Caco-2 (cell line): ENCODE data around the gene SLC19A1. TPM values are rescaled to one million over a fixed set of nuclear protein-coding genes. Genes with fewer than 3 reads are reported as not detected.
A peak's percentile ranks its signal among the peaks of the same experiment; 100 is the strongest.

ENCODE experiments used
- BruUV-seq: library from RNA; stranded (reverse); fragments of 400-500 nt; replicated peaks from 2 replicates; lab custom pipeline; 2021; lab: Mats Ljungman, UMichigan
- CTCF ChIA-PET: fragments of 300-600 bp; sonication (Branson Sonifier 250); formaldehyde crosslinking; loops from one replicate; lab custom pipeline; 2022; ENCODE audit warnings: antibody characterized with exemption; lab: Charles Lee
- POLR2A ChIA-PET: fragments of 300-600 bp; sonication (Branson Sonifier 250); formaldehyde crosslinking; loops from one replicate; lab custom pipeline; 2022; ENCODE audit warnings: antibody characterized with exemption; lab: Charles Lee
- DNase-seq, 2 experiments: peaks; one replicate each; pipeline versions ENCODE4 v3.0.0 to v3.0.0-alpha.2; 2020 to 2022
- H3K27me3 ChIP-seq: replicated peaks from 2 replicates; pipeline ENCODE4 v1.6.0; 2011; ENCODE audit warnings: low read length; ENCODE audit not compliant: control insufficient read depth, insufficient read depth
- H3K36me3 ChIP-seq: 2 replicates; pipeline ENCODE4 v1.5.1; 2011; ENCODE audit warnings: low read length; ENCODE audit not compliant: control insufficient read depth, insufficient read depth
- H3K4me1 ChIP-seq: fragments of 250-450 bp; sonication (Bioruptor Pico); 2 replicates; pipeline ENCODE4 v1.5.1; 2020; ENCODE audit warnings: mild to moderate bottlenecking
- H3K4me3 ChIP-seq: 2 replicates; pipeline ENCODE4 v1.5.1; 2011; ENCODE audit warnings: low read depth, mild to moderate bottlenecking, control low read depth, low read length
- H3K9me3 ChIP-seq: fragments of 250-450 bp; sonication (Bioruptor Pico); 2 replicates; pipeline ENCODE4 v1.5.1; 2020; ENCODE audit warnings: mild to moderate bottlenecking, moderate library complexity
- H3K27ac Mint-ChIP-seq: one replicate; pipeline ENCODE4 v1.8.0; 2022; ENCODE audit warnings: mixed read lengths; ENCODE audit not compliant: unreplicated experiment
- H3K27me3 Mint-ChIP-seq: one replicate; pipeline ENCODE4 v1.8.0; 2022; ENCODE audit warnings: mixed read lengths; ENCODE audit not compliant: insufficient read depth, unreplicated experiment
- H3K36me3 Mint-ChIP-seq: one replicate; pipeline ENCODE4 v1.8.0; 2022; ENCODE audit warnings: mild to moderate bottlenecking, mixed read lengths; ENCODE audit not compliant: insufficient read depth, unreplicated experiment
- H3K4me1 Mint-ChIP-seq: one replicate; pipeline ENCODE4 v1.8.0; 2022; ENCODE audit warnings: low read depth, mixed read lengths; ENCODE audit not compliant: unreplicated experiment
- H3K4me3 Mint-ChIP-seq: one replicate; pipeline ENCODE4 v1.8.0; 2022; ENCODE audit warnings: mild to moderate bottlenecking, moderate library complexity, mixed read lengths; ENCODE audit not compliant: unreplicated experiment
- H3K9me3 Mint-ChIP-seq: one replicate; pipeline ENCODE4 v1.8.0; 2022; ENCODE audit warnings: mixed read lengths; ENCODE audit not compliant: unreplicated experiment
- CTCF ChIP-seq, 2 experiments: fragments of 200-600 bp in 1 of 2; IDR thresholded peaks; 1 replicate in 1 of 2; 2 replicates in 1 of 2; pipeline versions ENCODE4 v1.5.1 to v1.8.0; 2011 to 2022; ENCODE audit warnings: antibody characterized with exemption in 1 of 2, control low read depth in 1 of 2, inconsistent platforms in 1 of 2, low read depth in 1 of 2, low read length in 1 of 2, mild to moderate bottlenecking in 1 of 2, moderate library complexity in 1 of 2; ENCODE audit not compliant: insufficient read depth in 1 of 2, severe bottlenecking in 1 of 2, unreplicated experiment in 1 of 2
- intact Hi-C: fragments of 100-400 bp; cut with micrococcal nuclease; formaldehyde crosslinking; loops from one replicate; pipeline ENCODE4 v1.10.0; 2022; ENCODE audit not compliant: unreplicated experiment
- total RNA-seq: library from RNA; stranded (reverse); gene quantifications from 2 replicates; pipeline ENCODE4 v1.2.3, GENCODE V29; 2022

SLC19A1 gene
- total RNA-seq, 1 experiment from 2014 or later, result 45.4 TPM

DNA sequence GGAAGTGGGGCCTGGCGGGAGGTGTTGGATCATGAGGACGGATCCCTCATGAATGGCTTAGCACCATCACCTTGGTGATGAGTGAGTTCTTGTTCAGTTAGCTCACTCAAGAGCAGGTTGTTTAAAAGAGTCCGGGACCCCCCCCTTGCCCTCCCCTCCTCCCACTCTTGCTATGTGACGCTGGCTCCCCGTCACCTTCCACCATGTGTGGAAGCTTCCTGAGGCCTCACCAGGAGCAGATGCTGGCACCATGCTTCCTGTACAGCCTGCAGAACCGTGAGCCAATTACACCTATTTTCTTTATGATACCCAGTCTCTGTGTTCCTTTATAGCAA, 3.0 kb upstream of the SLC19A1 start:
- no peak for DNase-seq
- H3K36me3 ChIP-seq, result no peaks in the 10 kb centered on the region
- Mint-ChIP-seq H3K27me3 (no peaks in the 10 kb centered on the region), H3K4me3 (no peak overlapping the region), H3K36me3 (no peaks in the 10 kb centered on the region), H3K9me3 (no peaks in the 10 kb centered on the region), H3K4me1 (peaks cover 23% of the 10 kb centered on the region), H3K27ac (no peak overlapping the region)
- intact Hi-C loops, result no loop called here
- no peaks in the 10 kb centered on the region for H3K27me3 ChIP-seq
- H3K4me1 ChIP-seq, result peaks cover 46% of the 10 kb centered on the region
- TF ChIP-seq CTCF (IDR thresholded peaks at IDR 0.05; ENCODE audit: insufficient read depth in 1 of 2, low read depth in 1 of 2, low read length in 1 of 2, severe bottlenecking in 1 of 2, unreplicated experiment in 1 of 2), result no peak
- no peak overlapping the region for H3K4me3 ChIP-seq
- POLR2A ChIA-PET, result no interaction called here
- no TSS peak for BruUV-seq
- CTCF ChIA-PET, result no interaction called here
- no peaks in the 10 kb centered on the region for H3K9me3 ChIP-seq

GRCh38 chr21:45544449-45545235, 2.4 kb upstream of the SLC19A1 start:
- Mint-ChIP-seq H3K27me3 (no peaks in the 10 kb centered on the region), H3K36me3 (no peaks in the 10 kb centered on the region), H3K27ac (no peak overlapping the region), H3K4me1 (peaks cover 23% of the 10 kb centered on the region), H3K9me3 (no peaks in the 10 kb centered on the region), H3K4me3 (no peak overlapping the region)
- CTCF ChIA-PET, result no interaction called here
- POLR2A ChIA-PET, result no interaction called here
- no peak for DNase-seq
- no peak for TF ChIP-seq CTCF (IDR thresholded peaks at IDR 0.05; ENCODE audit: insufficient read depth in 1 of 2, low read depth in 1 of 2, low read length in 1 of 2, severe bottlenecking in 1 of 2, unreplicated experiment in 1 of 2)
- no TSS peak for BruUV-seq
- H3K4me3 ChIP-seq, result no peak overlapping the region
- H3K9me3 ChIP-seq, result no peaks in the 10 kb centered on the region
- H3K36me3 ChIP-seq, result no peaks in the 10 kb centered on the region
- no peaks in the 10 kb centered on the region for H3K27me3 ChIP-seq
- intact Hi-C loops, result no loop called here
- H3K4me1 ChIP-seq, result peaks cover 46% of the 10 kb centered on the region

GRCh38 chr21:45543710-45544448, 1.6 kb upstream of the SLC19A1 start:
- H3K4me3 Mint-ChIP-seq, result peak overlapping the region; percentile 56
- no peaks in the 10 kb centered on the region for H3K36me3 Mint-ChIP-seq
- CTCF ChIA-PET, result no interaction called here
- POLR2A ChIA-PET, result no interaction called here
- BruUV-seq, result no TSS peak
- H3K36me3 ChIP-seq, result no peaks in the 10 kb centered on the region
- intact Hi-C loops, result no loop called here
- H3K4me1 Mint-ChIP-seq, result peaks cover 18% of the 10 kb centered on the region
- no peak overlapping the region for H3K4me3 ChIP-seq
- H3K9me3 Mint-ChIP-seq, result no peaks in the 10 kb centered on the region
- no peak overlapping the region for H3K27ac Mint-ChIP-seq
- H3K4me1 ChIP-seq, result peaks cover 42% of the 10 kb centered on the region
- H3K27me3 Mint-ChIP-seq, result no peaks in the 10 kb centered on the region
- H3K27me3 ChIP-seq, result no peaks in the 10 kb centered on the region
- DNase-seq, result no peak
- H3K9me3 ChIP-seq, result no peaks in the 10 kb centered on the region
- no peak for TF ChIP-seq CTCF (IDR thresholded peaks at IDR 0.05; ENCODE audit: insufficient read depth in 1 of 2, low read depth in 1 of 2, low read length in 1 of 2, severe bottlenecking in 1 of 2, unreplicated experiment in 1 of 2)
